CD4-positive, alpha-beta memory T cell (primary cell): Measurements from ENCODE around the gene EID1. TPM values are rescaled to one million over a fixed set of nuclear protein-coding genes. Genes with fewer than 3 reads are reported as not detected.

Experiments used
- CTCF ChIA-PET: fragments of 350-600 bp; sonication (Branson Sonifier 250); formaldehyde crosslinking; loops from one replicate; lab custom pipeline; 2021; ENCODE audit warnings: inconsistent platforms; ENCODE audit not compliant: partially characterized antibody; lab: Charles Lee
- POLR2A ChIA-PET: fragments of 350-600 bp; sonication (Branson Sonifier 250); formaldehyde crosslinking; loops from one replicate; lab custom pipeline; 2021; ENCODE audit not compliant: partially characterized antibody; lab: Charles Lee
- DNase-seq, 5 donors: peaks; one replicate each; pipeline versions ENCODE4 v3.0.0 to v3.0.0-alpha.2; 2020 to 2022; ENCODE audit warnings: mixed read lengths in 1 of 5
- H3K27ac ChIP-seq: one replicate; pipeline ENCODE4 v1.7.0; 2013; ENCODE audit warnings: low read depth, low read length
- H3K27me3 ChIP-seq: 2 replicates; pipeline ENCODE4 v1.7.0; 2013; ENCODE audit warnings: mild to moderate bottlenecking, low read length, moderate library complexity; ENCODE audit not compliant: insufficient read depth
- H3K36me3 ChIP-seq: 2 replicates; pipeline ENCODE4 v1.7.0; 2013; ENCODE audit warnings: mild to moderate bottlenecking, low read length, moderate library complexity; ENCODE audit not compliant: insufficient read depth
- H3K4me1 ChIP-seq: 2 replicates; pipeline ENCODE4 v1.7.0; 2013; ENCODE audit warnings: mild to moderate bottlenecking, low read length, moderate library complexity; ENCODE audit not compliant: insufficient read depth
- H3K4me3 ChIP-seq, 2 donors: one replicate each; pipeline ENCODE4 v1.7.0; 2013; ENCODE audit warnings: low read length in 2 of 2, mild to moderate bottlenecking in 1 of 2
- H3K9me3 ChIP-seq, 2 donors: one replicate each; pipeline ENCODE4 v1.7.0; 2013; ENCODE audit warnings: low read length in 2 of 2, control low read depth in 1 of 2; ENCODE audit not compliant: control insufficient read depth in 1 of 2
- H3K27ac Mint-ChIP-seq, 7 donors: one replicate each; pipeline ENCODE4 v1.8.0; 2020 to 2021; ENCODE audit warnings: mixed read lengths in 7 of 7, mild to moderate bottlenecking in 6 of 7, inconsistent platforms in 3 of 7, moderate library complexity in 3 of 7
- H3K27me3 Mint-ChIP-seq, 2 donors: one replicate each; pipeline ENCODE4 v1.8.0; 2020 to 2021; ENCODE audit warnings: mixed read lengths in 2 of 2
- H3K36me3 Mint-ChIP-seq, 2 donors: one replicate each; pipeline ENCODE4 v1.8.0; 2020 to 2021; ENCODE audit warnings: mixed read lengths in 2 of 2, inconsistent platforms in 1 of 2, mild to moderate bottlenecking in 1 of 2
- H3K4me1 Mint-ChIP-seq, 4 donors: one replicate each; pipeline ENCODE4 v1.8.0; 2020 to 2021; ENCODE audit warnings: mixed read lengths in 4 of 4, mild to moderate bottlenecking in 1 of 4
- H3K4me3 Mint-ChIP-seq, 8 donors: one replicate each; pipeline ENCODE4 v1.8.0; 2020 to 2021; ENCODE audit warnings: mixed read lengths in 8 of 8, mild to moderate bottlenecking in 7 of 8, moderate library complexity in 6 of 8, inconsistent platforms in 3 of 8
- H3K9me3 Mint-ChIP-seq, 8 donors: one replicate each; pipeline ENCODE4 v1.8.0; 2020 to 2021; ENCODE audit warnings: mixed read lengths in 8 of 8, mild to moderate bottlenecking in 5 of 8, inconsistent platforms in 3 of 8, moderate library complexity in 1 of 8
- intact Hi-C: fragments of 100-400 bp; cut with micrococcal nuclease; formaldehyde crosslinking; loops from one replicate; pipeline ENCODE4 v1.15.1; 2023
- polyA plus RNA-seq, 2 donors: library from polyadenylated mRNA; unstranded; fragments of 300-500 nt; fragmentation: Illumina TruSeq; gene quantifications; one replicate each; pipeline ENCODE4 v1.2.3, GENCODE V29; 2021
- total RNA-seq, 2 experiments: library from RNA; stranded (reverse); gene quantifications; one replicate each; pipeline ENCODE4 v1.2.3, GENCODE V29; 2021

The EID1 gene
- total and polyA plus RNA-seq, 4 experiments from 2014 or later = 76.0 to 245 (median 141) TPM

- H3K4me1 Mint-ChIP-seq = peaks cover 0 to 3% (median 0%) of the 10 kb centered on the region in 4 donors
- peaks cover 0 to 6% (median 0%) of the 10 kb centered on the region in 8 donors for H3K9me3 Mint-ChIP-seq
- CTCF ChIA-PET = no interaction called here
- intact Hi-C loops = no loop called here
- Histone ChIP-seq H3K36me3 (no peaks in the 10 kb centered on the region), H3K4me1 (no peaks in the 10 kb centered on the region), H3K9me3 (no peaks in the 10 kb centered on the region), H3K27ac (no peak overlapping the region), H3K27me3 (no peaks in the 10 kb centered on the region), H3K4me3 (no peak overlapping the region)
- no peak overlapping the region for H3K27ac Mint-ChIP-seq
- peaks cover 0 to 4% of the 10 kb centered on the region in 2 donors for H3K36me3 Mint-ChIP-seq
- POLR2A ChIA-PET = no interaction called here
- no peak overlapping the region for H3K4me3 Mint-ChIP-seq
- no peak for DNase-seq
- peaks cover 26 to 30% of the 10 kb centered on the region in 2 donors for H3K27me3 Mint-ChIP-seq
These were observed 44.1 kb downstream of the EID1 start for GRCh38 chr15:48922046-48922445.

DNA sequence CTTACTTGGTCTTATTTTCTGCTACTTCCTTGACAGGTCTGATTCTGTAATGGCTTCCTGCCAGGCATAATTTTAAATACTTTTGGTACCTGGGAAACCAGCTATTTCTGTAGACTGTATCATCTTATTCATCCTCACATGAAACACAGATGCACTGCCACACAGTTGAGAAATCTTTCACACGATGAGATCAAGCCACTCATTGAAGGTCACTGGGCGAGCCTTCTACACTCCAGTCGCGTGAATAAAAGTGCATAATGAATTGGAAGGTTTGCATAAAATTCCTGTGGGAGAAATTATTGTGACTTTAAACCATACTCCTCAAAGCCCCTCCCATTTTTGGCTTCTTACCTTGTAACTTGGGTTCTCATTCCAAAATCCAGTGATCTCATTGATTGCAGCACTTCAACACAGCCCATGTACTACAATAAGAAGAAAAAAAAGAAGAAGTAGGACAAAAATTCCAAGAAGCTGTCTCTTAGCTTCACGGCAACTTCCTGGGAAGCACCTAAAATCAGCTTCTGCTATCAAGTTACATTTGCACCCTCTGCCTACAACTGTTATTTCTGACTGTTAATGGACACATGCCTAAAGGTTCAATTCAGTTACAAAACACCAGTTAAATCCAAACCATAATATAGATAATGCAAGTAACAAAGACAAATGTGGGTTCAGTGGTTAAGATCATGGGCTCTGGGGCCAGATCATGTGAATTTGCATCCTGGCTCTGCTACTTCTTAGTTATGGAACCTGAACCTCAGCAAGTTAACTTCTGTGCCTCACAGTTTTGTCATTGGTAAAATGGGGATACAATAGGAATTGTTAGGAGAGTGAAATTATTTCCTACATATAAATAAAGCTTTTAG lies 46.8 kb downstream of the EID1 start:
- Histone ChIP-seq H3K36me3 (no peaks in the 10 kb centered on the region), H3K4me1 (no peaks in the 10 kb centered on the region), H3K4me3 (no peak overlapping the region), H3K9me3 (no peaks in the 10 kb centered on the region), H3K27ac (no peak overlapping the region), H3K27me3 (no peaks in the 10 kb centered on the region)
- ChIA-PET POLR2A (no interaction called here), CTCF (interaction anchor here (1.1 kb wide), 1 partner anchor 11 kb away, joined by 3 read pairs; no protein-coding TSS in a partner anchor)
- no peak overlapping the region for H3K4me3 Mint-ChIP-seq
- no peak for DNase-seq
- H3K9me3 Mint-ChIP-seq = peaks cover 0 to 4% (median 0%) of the 10 kb centered on the region in 8 donors
- H3K27me3 Mint-ChIP-seq = peaks cover 16 to 33% of the 10 kb centered on the region in 2 donors
- intact Hi-C loops = no loop called here
- H3K36me3 Mint-ChIP-seq = no peaks in the 10 kb centered on the region
- H3K27ac Mint-ChIP-seq = no peak overlapping the region
- peaks cover 0 to 3% (median 0%) of the 10 kb centered on the region in 4 donors for H3K4me1 Mint-ChIP-seq

- Histone ChIP-seq H3K36me3 (no peaks in the 10 kb centered on the region), H3K27ac (no peak overlapping the region), H3K9me3 (no peaks in the 10 kb centered on the region), H3K4me1 (no peaks in the 10 kb centered on the region), H3K4me3 (no peak overlapping the region), H3K27me3 (no peaks in the 10 kb centered on the region)
- Mint-ChIP-seq H3K36me3 (no peaks in the 10 kb centered on the region), H3K4me1 (peaks cover 0 to 3% (median 0%) of the 10 kb centered on the region in 4 donors), H3K4me3 (no peak overlapping the region), H3K27ac (no peak overlapping the region), H3K27me3 (peaks cover 15 to 31% of the 10 kb centered on the region in 2 donors), H3K9me3 (peaks cover 0 to 4% (median 0%) of the 10 kb centered on the region in 8 donors)
- CTCF ChIA-PET = no interaction called here
- intact Hi-C loops = no loop called here
- POLR2A ChIA-PET = no interaction called here
- no peak for DNase-seq
These were observed 47.8 kb downstream of the EID1 start for GRCh38 chr15:48925714-48926223.

DNA sequence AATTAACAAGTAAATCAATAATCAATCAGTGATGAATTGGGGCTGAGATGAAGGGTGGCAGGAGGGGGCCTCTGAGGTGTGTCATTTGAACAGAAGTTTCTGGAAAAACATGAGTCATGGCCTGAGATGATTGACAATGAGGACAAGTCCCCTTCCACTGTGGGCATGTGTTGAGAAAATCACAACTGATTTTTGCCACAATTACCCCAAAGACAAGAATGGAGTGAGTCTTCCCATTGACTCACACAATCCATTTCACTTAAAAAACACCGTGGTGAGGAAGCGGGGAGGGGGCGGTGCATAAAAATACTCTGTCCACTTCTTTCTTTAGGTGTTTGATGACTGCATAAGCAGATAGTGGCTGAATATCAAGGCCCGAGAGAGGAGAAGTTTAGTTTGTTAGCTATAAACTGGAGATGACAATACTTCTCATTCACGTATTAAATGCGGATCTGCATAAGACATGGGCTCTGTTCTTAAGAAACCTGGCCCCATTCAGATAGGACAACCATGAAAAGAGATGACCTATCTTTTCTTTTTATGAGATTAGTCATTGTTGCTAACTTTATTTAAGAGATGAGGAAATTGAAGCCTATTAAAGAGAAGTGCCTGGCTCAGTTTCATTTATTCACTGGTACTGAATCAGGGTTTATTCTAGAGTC lies 51.1 kb downstream of the EID1 start:
- POLR2A ChIA-PET = no interaction called here
- no peak overlapping the region for H3K4me3 Mint-ChIP-seq
- Histone ChIP-seq H3K4me3 (no peak overlapping the region), H3K9me3 (no peaks in the 10 kb centered on the region), H3K27ac (no peak overlapping the region), H3K4me1 (no peaks in the 10 kb centered on the region), H3K27me3 (no peaks in the 10 kb centered on the region), H3K36me3 (no peaks in the 10 kb centered on the region)
- H3K27me3 Mint-ChIP-seq = peaks cover 11 to 33% of the 10 kb centered on the region in 2 donors
- H3K4me1 Mint-ChIP-seq = peaks cover 0 to 3% (median 0%) of the 10 kb centered on the region in 4 donors
- no peak for DNase-seq
- H3K27ac Mint-ChIP-seq = no peak overlapping the region
- H3K36me3 Mint-ChIP-seq = no peaks in the 10 kb centered on the region
- intact Hi-C loops = no loop called here
- H3K9me3 Mint-ChIP-seq = peaks cover 0 to 2% (median 0%) of the 10 kb centered on the region in 8 donors
- CTCF ChIA-PET = no interaction called here

- ChIA-PET CTCF (no interaction called here), POLR2A (no interaction called here)
- peaks cover 0 to 3% (median 0%) of the 10 kb centered on the region in 4 donors for H3K4me1 Mint-ChIP-seq
- H3K9me3 Mint-ChIP-seq = peaks cover 0 to 2% (median 0%) of the 10 kb centered on the region in 8 donors
- H3K4me3 Mint-ChIP-seq = no peak overlapping the region
- no peaks in the 10 kb centered on the region for H3K4me1 ChIP-seq
- no peaks in the 10 kb centered on the region for H3K27me3 ChIP-seq
- H3K36me3 Mint-ChIP-seq = no peaks in the 10 kb centered on the region
- H3K9me3 ChIP-seq = no peaks in the 10 kb centered on the region
- H3K27me3 Mint-ChIP-seq = peaks cover 11 to 31% of the 10 kb centered on the region in 2 donors
- intact Hi-C loops = no loop called here
- H3K4me3 ChIP-seq = no peak overlapping the region
- H3K27ac ChIP-seq = no peak overlapping the region
- H3K36me3 ChIP-seq = no peaks in the 10 kb centered on the region
- no peak overlapping the region for H3K27ac Mint-ChIP-seq
- no peak for DNase-seq
These were observed 51.7 kb downstream of the EID1 start for GRCh38 chr15:48929661-48930060.

Other genes with a start within 250 kb of the EID1 start
- under 1 TPM; 0.20 to 0.22 TPM for gene FBN1, start 232.4 kb upstream of the EID1 start, total RNA-seq
- gene FBN1, start 232.4 kb upstream of the EID1 start, polyA plus RNA-seq = not detected
- 10 to 100 TPM; 14.4 to 15.3 TPM for gene CEP152, start 67.1 kb upstream of the EID1 start, total RNA-seq
- gene CEP152, start 67.1 kb upstream of the EID1 start, polyA plus RNA-seq = 1 to 10 TPM; 3.0 to 8.1 TPM
- gene SHC4, start 85.8 kb downstream of the EID1 start, total RNA-seq = under 1 TPM; 0.28 to 0.29 TPM
- gene SHC4, start 85.8 kb downstream of the EID1 start, polyA plus RNA-seq = not detected
- gene SECISBP2L, start 168.3 kb downstream of the EID1 start, total RNA-seq = 10 to 100 TPM; 64.3 to 72.9 TPM
- 10 to 100 TPM in 1 of 2 donors, 1 to 10 TPM in 1; 9.1 to 22.3 TPM for gene SECISBP2L, start 168.3 kb downstream of the EID1 start, polyA plus RNA-seq